GM15510 (cell line): ENCODE results near the gene BRD1.

ENCODE experiments used
- POLR2A ChIP-seq: IDR thresholded peaks from 3 replicates; pipeline ENCODE4 v1.6.1; 2011; ENCODE audit warnings: borderline replicate concordance; ENCODE audit not compliant: insufficient read length; ENCODE audit errors: extremely low read depth

Gene BRD1

GRCh38 chr22:49735901-49736421 is 91.7 kb downstream of the BRD1 start:
- no peak for TF ChIP-seq POLR2A

GRCh38 chr22:49735411-49735900 is 92.2 kb downstream of the BRD1 start:
- no peak for TF ChIP-seq POLR2A

GRCh38 chr22:49734882-49735281 is 92.8 kb downstream of the BRD1 start:
- no peak for TF ChIP-seq POLR2A

GRCh38 chr22:49734390-49734789 is 93.3 kb downstream of the BRD1 start:
- no peak for TF ChIP-seq POLR2A

- no peak for TF ChIP-seq POLR2A
These were observed 94.0 kb downstream of the BRD1 start for GRCh38 chr22:49733631-49734030.

- no peak for TF ChIP-seq POLR2A
These were observed 97.0 kb downstream of the BRD1 start for GRCh38 chr22:49730656-49731055.

GRCh38 chr22:49728570-49729271 is 99.0 kb downstream of the BRD1 start:
- no peak for TF ChIP-seq POLR2A

GRCh38 chr22:49727881-49728569 is 99.6 kb downstream of the BRD1 start:
- TF ChIP-seq POLR2A: no peak

GRCh38 chr22:49727191-49727880 is 100.3 kb downstream of the BRD1 start:
- no peak for TF ChIP-seq POLR2A

GRCh38 chr22:49726701-49727101 is 101.0 kb downstream of the BRD1 start:
- no peak for TF ChIP-seq POLR2A

- TF ChIP-seq POLR2A: no peak
These were observed 101.5 kb downstream of the BRD1 start for GRCh38 chr22:49726022-49726681.

- TF ChIP-seq POLR2A: no peak
These were observed 102.2 kb downstream of the BRD1 start for GRCh38 chr22:49725516-49725915.

- no peak for TF ChIP-seq POLR2A
These were observed 102.7 kb downstream of the BRD1 start for GRCh38 chr22:49724893-49725489.
